SIG-M5 (cell line): ENCODE results near the gene RAD51B.

Experiments
- DNase-seq: peaks from one replicate; lab custom pipeline; 2025; lab: John Stamatoyannopoulos, UW

Gene RAD51B

GRCh38 chr14:68594737-68595380 is 775.3 kb downstream of the RAD51B start:
- no peak for DNase-seq

DNA sequence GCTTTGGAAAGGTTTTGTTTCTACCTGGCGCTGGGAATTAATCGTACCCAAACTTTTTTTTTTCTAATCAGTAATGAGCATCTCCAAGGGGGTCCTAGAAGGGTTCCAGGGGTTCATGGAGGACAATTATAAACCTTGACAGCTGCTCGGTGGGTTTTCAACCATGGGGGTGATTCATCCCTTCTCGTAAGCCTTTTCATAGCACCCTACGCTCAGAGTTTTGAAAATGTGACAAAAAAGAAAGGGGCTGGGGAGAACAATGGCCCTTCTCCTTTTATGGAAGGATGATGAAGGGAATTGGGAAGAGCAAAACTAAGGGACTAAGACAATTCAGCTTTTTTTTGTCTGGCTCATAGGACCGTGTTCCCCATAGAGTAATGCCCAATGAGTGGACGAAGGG is 776.6 kb downstream of the RAD51B start:
- DNase-seq = no peak

DNA sequence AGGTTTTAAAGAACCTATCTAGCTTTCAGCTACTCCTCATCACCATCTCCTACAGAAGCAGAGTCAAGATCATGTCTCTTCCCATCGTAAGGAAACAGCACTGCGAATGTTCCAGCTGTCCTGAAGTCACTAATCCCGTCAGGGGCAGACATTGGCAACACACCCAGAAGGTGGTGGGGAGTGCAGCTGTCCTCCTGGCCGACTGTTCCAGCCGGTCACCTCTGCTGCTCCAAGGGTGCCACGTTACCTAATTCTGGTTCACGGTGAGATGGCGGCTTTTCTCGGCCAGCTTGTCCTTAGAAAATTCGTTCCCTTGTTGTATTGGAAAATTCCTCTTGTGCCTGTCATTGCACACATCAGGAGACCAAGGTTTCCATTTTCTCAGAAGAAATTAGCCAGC is 777.1 kb downstream of the RAD51B start:
- DNase-seq = no peak

DNA sequence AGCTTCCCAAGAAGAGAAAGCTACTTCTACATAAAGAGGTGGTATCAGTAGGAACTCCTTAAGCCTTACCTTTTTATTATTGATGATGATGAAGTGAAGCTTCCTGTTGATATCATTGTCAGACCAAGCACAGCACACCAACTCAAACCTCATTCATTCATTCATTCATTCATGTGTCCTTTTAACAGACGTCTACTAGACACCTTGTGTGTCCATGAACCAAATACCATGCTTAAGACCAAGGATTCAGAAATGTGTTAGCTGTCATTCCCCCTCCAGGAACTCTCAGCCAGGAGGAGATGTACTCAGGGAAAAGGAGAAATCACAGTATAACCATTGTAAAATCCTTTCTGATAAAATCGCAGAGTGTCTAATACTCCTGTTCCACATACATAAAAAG is 778.5 kb downstream of the RAD51B start:
- no peak for DNase-seq

GRCh38 chr14:68598621-68599447 is 779.3 kb downstream of the RAD51B start:
- DNase-seq = no peak

DNA sequence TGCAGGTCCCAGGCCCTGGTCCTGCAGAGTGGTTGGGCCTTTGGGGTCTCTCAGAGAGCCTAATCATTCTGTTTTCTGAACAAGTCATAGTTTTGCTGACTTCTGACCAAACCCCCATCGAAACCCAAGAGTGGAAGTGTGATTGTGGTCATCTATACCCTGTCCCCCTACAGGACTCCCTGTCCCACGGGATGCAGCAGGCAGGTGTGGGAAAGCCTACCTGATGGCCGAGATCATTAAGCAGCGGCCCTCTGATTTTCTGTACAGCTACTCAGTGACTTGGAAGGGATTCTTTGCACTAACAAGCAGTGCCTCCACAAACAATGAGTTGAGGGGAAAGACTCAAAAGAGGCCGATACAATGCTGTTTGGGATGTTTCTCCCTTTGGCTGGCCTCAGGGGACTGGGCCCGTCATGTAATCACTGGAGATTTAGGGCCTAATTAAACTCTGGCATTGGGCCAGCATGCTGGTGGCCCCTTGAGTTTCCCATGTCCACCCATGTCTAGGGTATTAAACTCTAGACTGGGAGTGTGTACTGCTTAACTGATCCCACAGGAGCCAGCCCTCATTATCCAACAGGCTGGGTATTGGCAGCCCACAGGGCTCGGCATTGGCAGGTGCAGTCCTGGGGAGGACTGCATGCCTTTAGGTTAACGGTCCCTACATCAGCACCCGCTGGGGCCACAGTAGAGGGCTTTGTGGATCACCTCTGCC is 780.5 kb downstream of the RAD51B start:
- DNase-seq = no peak

DNA sequence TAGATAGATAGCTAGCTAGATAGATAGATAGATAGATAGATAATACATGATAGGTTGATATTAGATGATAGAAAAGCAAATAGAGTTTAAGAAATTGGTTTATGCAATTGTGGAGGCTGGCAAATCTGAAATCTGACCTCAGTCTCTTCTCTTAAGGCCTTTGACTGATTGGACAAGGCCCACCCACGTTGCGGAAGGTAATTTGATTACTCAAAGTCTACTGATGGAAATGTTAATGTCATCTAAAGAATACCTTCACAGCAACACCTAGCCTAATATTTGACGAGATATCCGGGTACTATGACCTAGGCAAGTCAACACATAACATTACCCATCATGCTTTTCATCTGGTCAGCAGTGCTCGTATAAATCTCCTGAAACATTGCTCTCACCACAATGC is 782.9 kb downstream of the RAD51B start:
- DNase-seq = no peak

GRCh38 chr14:68603533-68604360 is 784.2 kb downstream of the RAD51B start:
- no peak for DNase-seq

DNA sequence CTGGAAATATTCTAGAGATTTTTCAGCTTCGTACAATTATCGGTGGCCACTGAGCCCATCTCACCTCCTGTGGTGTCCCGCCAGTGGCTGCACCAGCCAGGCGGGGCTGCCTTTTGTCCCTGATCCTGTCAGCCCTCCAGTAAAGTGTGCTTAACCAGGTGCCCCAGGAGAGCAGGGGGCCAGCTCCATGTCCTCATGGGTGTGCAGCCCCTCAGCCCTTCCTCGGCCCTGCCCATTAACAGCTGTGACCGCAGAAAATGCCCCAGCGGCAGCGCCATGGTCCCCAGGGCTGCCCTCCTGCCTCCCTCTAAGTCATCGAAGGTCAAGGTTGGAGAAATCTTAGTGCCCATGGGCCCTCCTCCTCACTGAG is 784.8 kb downstream of the RAD51B start:
- DNase-seq = no peak

- DNase-seq = no peak
These were observed 785.2 kb downstream of the RAD51B start for GRCh38 chr14:68604822-68605221.

GRCh38 chr14:68606176-68606575 is 786.6 kb downstream of the RAD51B start:
- no peak for DNase-seq

GRCh38 chr14:68606644-68607043 is 787.1 kb downstream of the RAD51B start:
- DNase-seq = no peak

GRCh38 chr14:68607081-68607866 is 787.7 kb downstream of the RAD51B start:
- no peak for DNase-seq

GRCh38 chr14:68607867-68608573 is 788.4 kb downstream of the RAD51B start:
- DNase-seq = no peak

GRCh38 chr14:68608574-68608962 is 789.0 kb downstream of the RAD51B start:
- DNase-seq = no peak

DNA sequence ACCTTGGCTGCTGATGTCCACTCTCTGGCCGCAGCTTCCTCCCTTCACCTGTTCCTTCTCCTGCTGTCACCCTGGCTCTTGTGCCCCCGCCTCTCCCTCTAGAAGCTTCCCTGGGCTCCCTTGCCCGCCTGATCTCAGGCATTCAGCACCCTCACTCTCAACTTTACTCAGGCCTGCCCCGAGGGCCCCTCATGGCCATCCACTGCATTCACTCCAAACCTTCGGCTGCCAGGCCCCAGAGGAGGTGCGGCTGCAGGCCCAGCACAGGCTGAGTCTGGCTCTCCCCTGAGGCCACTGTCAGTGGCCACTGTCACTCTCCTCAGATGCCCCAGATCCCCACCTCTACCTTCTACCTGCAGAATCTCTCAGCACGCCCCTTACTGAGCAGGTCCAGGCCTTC is 789.4 kb downstream of the RAD51B start:
- no peak for DNase-seq

- no peak for DNase-seq
These were observed 790.7 kb downstream of the RAD51B start for GRCh38 chr14:68610251-68610793.

DNA sequence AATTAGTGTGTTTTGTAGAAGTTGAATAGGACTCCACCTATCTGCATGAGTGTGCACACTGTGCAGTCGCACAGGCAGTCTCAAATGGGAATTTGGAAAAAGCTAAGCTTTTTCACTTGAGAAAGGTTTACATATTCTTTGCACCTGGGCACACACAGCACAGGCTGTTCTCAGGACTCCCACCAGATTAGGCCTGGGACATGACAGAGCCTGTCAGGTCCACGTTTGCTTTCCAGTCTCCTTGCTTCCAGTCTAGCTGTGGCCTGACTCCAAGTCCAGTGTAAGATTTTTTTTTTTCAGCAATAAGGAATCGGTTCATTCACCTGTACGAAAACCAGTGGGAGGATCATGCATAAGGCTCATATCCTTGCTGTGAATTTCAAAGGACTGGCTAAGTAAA is 792.0 kb downstream of the RAD51B start:
- no peak for DNase-seq

DNA sequence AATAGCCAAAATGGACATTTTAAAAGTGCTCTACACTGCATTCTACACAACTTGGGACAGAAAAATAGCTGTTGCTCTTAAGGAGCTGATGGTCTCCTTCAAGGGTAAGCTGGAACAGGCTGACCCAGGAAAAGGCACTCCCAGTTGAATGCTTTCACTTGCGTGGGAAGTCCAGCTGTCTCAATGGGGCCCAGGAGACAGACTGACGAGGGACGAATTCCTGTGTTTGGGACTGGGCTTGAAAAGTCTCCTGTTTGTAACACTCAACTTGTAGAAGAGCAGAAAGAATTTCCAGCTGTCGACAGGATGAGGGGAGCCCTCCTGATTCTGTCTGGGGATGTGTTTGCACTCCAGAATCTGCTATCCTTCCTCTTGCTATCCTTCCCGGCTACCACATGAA is 792.5 kb downstream of the RAD51B start:
- no peak for DNase-seq

DNA sequence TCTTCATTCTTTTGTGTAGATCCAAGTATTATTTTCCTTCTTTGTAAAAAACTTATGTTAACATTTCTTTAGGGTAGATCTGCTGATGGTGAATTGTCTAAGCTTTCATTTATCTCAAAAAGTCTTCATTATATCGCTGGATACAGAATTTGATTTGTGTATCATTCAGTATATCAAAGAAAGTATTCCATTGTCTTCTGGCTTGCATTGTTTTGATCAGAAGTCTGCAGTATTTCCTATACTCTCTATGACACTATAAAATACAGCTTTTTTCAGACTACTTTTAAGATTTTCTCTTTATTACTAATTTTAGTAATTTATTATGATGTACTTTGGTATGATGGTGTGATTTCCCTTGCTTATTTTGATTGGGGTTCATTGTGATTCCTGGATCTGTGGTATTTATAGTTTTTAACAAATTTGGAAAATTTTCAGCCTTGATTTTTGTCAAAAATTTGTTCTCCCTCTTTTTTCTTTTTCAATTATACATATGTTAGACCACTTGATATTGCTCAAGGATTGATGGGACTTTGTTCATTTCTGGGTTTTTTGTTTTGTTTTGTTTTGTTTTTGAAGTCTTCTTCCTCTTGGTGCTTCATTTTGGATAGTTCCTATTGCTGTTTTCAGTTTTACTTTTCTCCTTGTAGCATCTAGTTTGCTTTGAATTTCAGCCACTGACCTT is 796.8 kb downstream of the RAD51B start:
- no peak for DNase-seq
